ENCODE measurements around the gene WDR64.

Gene WDR64

DNA sequence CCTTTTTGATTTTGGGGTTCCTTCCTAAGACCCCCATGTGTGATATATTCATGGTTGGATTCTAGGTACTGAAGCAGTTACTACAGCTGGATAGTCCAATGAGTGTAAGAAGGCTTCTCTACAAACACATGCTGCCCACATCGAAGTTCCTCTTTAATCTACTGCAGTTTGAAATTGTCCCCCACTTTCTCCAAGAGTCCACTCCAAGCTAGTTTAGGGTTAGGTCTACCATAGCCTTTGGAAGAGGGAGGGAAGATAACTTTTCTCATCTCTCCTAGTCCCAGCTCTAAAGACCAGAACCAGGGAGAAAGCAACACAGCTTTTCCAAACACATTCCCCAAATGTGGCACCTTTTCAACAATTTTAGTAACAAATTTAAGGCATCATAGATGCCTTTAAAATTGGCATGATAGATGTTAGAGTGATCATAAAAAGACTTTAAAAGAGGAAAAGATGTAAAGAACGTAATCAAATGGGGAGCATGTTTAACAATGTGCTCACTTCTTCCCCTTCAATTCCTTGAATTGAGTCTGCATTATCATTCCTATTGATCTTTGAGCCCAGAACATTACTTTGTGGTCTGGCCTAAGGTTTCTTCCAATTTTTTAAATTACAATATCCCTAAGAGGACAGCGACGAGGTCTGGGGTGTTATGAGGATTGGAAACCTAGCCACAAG lies 194.9 kb downstream of the WDR64 start:
- no peak for DNase-seq

DNA sequence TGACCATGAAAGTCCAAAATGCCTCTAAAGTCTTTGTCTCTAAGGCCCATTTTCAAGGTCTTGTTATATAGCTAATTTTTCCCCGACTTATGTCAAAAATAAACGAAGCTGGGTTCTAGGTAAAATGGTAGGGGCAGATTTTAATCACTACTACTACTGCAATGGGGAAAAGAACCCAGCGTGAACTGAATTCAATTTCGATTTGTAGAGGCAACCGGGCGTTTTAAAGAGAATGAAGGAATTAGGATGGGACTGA lies 195.4 kb downstream of the WDR64 start:
- DNase-seq, result no peak

DNA sequence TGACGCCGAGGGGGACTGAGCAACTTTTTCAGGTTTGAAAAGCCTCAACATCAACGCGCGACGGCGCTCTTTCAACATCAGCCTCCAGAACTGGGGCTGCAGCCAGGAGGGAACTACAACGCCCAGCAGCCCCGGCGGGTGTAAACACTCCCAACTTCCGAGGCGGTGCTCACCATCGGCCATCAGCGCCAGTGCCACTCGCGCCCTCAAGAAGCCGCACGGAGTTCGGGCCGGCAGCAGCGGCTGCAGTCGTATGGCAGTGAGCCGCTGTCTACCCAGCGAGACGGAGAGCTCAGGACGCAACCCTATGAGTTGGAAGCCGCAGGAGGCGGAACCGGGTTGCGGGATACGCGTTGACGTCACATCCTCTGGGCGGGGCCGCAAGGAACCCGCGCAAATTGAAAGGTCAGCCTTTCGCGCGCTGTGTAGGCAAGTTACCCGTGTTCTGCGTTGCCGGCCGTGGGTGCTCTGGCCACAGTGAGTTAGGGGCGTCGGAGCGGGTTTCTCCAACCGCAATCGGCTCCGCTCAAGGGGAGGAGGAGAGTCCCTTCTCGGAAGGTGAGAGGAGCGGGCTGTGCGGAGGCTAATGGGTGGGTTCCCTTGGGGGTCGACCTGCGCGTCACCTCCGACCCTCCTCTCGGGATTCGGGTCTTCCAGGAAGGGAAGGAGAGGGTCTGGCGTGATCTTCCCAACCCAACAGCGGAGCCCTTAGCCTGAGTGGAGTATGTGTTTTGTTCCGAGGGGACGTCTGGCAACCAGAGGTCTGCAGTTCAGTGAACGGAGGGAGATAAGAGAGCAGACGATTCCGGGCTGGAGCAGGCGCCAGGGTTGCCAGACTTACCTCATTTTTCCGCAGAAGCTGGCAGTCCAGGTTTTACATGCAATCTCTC lies 196.0 kb downstream of the WDR64 start, which contains the start of gene EXO1:
TSS of gene EXO1 (plus strand) at position 409 of the 890 bp plus-strand sequence. CDS start 2,222 bp downstream, outside the sequence.
- peak; percentile 90 for DNase-seq

DNA sequence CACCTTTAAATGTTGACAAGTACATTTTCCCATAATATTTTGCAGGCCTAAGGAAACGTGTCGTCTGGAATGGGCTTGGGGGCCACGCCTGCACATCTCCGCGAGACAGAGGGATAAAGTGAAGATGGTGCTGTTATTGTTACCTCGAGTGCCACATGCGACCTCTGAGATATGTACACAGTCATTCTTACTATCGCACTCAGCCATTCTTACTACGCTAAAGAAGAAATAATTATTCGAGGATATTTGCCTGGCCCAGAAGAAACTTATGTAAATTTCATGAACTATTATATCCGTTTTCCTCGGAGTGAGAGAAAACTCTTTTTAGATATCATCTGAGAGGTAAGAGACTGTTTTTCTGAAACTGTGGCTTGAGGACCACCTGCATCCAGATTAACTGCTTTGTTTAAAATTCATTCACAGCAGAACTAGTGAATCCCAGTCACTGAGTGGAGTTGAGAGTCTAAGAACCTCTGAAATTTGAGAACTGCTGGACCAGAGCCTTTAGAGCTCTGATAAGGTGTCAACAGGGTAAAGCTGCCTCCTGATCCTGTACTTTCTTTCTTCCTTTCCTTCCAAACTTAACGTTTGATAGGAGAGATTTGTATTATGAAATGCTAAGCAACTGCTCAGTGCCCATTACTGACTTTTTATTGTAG lies 196.7 kb downstream of the WDR64 start:
- no peak for DNase-seq

DNA sequence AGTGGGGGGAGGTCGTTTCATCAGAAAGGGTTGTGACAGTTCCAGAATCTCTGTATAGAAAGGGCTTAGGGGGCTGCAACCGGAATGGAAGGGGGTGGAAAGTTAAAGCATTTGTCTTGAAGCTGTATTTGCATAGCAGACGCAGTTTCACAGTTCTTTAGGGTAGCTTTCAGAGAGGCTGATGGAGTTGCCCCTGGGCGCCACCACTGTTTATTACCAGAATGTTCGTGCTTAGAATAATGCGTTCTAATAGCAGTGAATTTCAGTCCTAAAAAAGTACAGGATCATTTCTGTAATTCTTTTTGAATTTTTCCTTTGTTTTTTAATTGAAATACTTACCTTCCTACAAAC lies 197.2 kb downstream of the WDR64 start:
- no peak for DNase-seq
